Measurements from ENCODE around the gene TNRC6B.

DNA sequence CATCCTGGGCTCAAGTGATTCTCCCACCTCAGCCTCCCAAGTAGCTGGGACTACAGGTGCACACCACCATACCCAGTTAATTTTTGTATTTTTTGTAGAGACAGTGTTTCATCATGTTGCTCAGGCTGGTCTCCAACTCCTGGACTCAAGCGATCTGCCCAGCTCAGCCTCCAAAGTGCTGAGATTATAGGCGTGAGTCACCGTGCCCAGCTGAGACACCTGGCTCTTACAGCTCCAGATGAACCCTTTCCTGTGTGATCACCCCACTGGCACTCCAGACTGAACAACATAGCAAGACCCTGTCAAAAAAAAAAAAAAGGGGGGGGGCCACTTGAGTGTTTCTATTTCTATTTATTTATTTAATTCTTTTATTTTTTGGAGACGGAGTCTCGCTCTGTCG is 167.5 kb downstream of the TNRC6B start:
- TF ChIP-seq, protein P1, sequence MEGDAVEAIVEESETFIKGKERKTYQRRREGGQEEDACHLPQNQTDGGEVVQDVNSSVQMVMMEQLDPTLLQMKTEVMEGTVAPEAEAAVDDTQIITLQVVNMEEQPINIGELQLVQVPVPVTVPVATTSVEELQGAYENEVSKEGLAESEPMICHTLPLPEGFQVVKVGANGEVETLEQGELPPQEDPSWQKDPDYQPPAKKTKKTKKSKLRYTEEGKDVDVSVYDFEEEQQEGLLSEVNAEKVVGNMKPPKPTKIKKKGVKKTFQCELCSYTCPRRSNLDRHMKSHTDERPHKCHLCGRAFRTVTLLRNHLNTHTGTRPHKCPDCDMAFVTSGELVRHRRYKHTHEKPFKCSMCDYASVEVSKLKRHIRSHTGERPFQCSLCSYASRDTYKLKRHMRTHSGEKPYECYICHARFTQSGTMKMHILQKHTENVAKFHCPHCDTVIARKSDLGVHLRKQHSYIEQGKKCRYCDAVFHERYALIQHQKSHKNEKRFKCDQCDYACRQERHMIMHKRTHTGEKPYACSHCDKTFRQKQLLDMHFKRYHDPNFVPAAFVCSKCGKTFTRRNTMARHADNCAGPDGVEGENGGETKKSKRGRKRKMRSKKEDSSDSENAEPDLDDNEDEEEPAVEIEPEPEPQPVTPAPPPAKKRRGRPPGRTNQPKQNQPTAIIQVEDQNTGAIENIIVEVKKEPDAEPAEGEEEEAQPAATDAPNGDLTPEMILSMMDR (IDR thresholded peaks at IDR 0.05): no peak
- TF ChIP-seq EZH2 (IDR thresholded peaks at IDR 0.05): no peak
- TF ChIP-seq EZH2phosphoT487 (IDR thresholded peaks at IDR 0.05): no peak

Measured in neural progenitor cell (in vitro differentiated cells).